Activated naive CD8-positive, alpha-beta T cell treated with anti-CD3 and anti-CD28 coated beads, Interleukin-2, amount 10 ng/mL, durations not matched to agents 7 days and 5 days (primary cell): ENCODE measurements around the gene PER2. TPM values are rescaled to one million over a fixed set of nuclear protein-coding genes. Genes with fewer than 3 reads are reported as not detected.

Experiments used
- ATAC-seq: fragments of 150-1000 bp; cut with Tn5 transposase; one replicate; pipeline ENCODE4 v1.10.0; 2021; ENCODE audit warnings: low read depth, moderate library complexity
- POLR2A ChIA-PET: fragments of 350-600 bp; sonication (Branson Sonifier 250); formaldehyde crosslinking; loops from one replicate; lab custom pipeline; 2021; ENCODE audit warnings: antibody characterized with exemption; lab: Charles Lee
- DNase-seq: peaks from one replicate; pipeline ENCODE4 v3.0.0; 2021
- H3K27ac Mint-ChIP-seq: one replicate; pipeline ENCODE4 v1.8.0; 2022; ENCODE audit warnings: mild to moderate bottlenecking, mixed read lengths
- H3K27me3 Mint-ChIP-seq: one replicate; pipeline ENCODE4 v1.8.0; 2022; ENCODE audit warnings: mild to moderate bottlenecking, moderate library complexity, mixed read lengths
- H3K36me3 Mint-ChIP-seq: one replicate; pipeline ENCODE4 v1.8.0; 2021; ENCODE audit warnings: mild to moderate bottlenecking, mixed read lengths
- H3K4me1 Mint-ChIP-seq: one replicate; pipeline ENCODE4 v1.8.0; 2021; ENCODE audit warnings: mixed read lengths
- H3K4me3 Mint-ChIP-seq: one replicate; pipeline ENCODE4 v1.8.0; 2022; ENCODE audit warnings: mild to moderate bottlenecking, moderate library complexity, mixed read lengths
- H3K9me3 Mint-ChIP-seq: one replicate; pipeline ENCODE4 v1.8.0; 2021; ENCODE audit warnings: mixed read lengths
- total RNA-seq, 2 experiments: library from RNA; stranded (reverse); gene quantifications; one replicate each; pipeline ENCODE4 v1.2.3, GENCODE V29; 2021

Gene PER2
- total RNA-seq, 2 experiments from 2014 or later = 13.0 to 13.7 TPM

- DNase-seq (peak; percentile 60), ATAC-seq (peak; percentile 38)
- Mint-ChIP-seq H3K27me3 (peaks cover 46% of the 10 kb centered on the region), H3K4me3 (peak overlapping the region; percentile 30), H3K9me3 (no peaks in the 10 kb centered on the region), H3K36me3 (peaks cover 1% of the 10 kb centered on the region), H3K4me1 (peaks cover 6% of the 10 kb centered on the region), H3K27ac (no peak overlapping the region)
- POLR2A ChIA-PET = interaction anchor here (0.6 kb wide), 1 partner anchor 36 kb away, joined by 3 read pairs; no protein-coding TSS in a partner anchor
Observed at GRCh38 chr2:238238766-238239542, 49.5 kb downstream of the PER2 start.

DNA sequence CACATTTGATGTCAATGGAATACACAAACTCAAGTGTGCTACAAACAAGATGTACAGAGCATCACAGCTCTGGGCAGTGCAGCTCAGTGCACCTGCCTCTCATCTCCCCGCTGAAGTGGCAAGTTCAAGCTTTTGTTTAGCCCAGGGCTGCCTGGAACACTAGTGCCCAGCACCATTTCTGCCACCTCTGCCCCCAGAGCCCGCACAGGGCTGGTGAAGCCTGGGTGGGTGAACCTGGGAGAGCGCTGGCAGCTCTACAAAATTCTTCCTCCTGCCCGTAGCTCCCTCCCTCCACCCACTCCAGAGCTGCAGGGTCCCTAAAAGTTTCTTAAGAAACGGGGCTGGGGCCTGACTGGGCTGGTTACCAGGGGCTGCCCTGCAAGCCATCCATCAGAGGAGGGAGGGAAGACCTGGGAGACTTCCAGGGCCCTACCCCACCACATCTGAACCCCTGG, 50.1 kb downstream of the PER2 start:
- POLR2A ChIA-PET = no interaction called here
- H3K27ac Mint-ChIP-seq = no peak overlapping the region
- peaks cover 50% of the 10 kb centered on the region for H3K27me3 Mint-ChIP-seq

GRCh38 chr2:238237431-238238135, 50.8 kb downstream of the PER2 start:
- Mint-ChIP-seq H3K36me3 (peaks cover 1% of the 10 kb centered on the region), H3K27me3 (peaks cover 56% of the 10 kb centered on the region), H3K9me3 (peaks cover 1% of the 10 kb centered on the region), H3K4me3 (no peak overlapping the region), H3K4me1 (peaks cover 6% of the 10 kb centered on the region), H3K27ac (no peak overlapping the region)
- DNase-seq (no peak), ATAC-seq (no peak)
- POLR2A ChIA-PET = no interaction called here

More for the DNA sequence above, 50.1 kb downstream of the PER2 start:
- H3K9me3 Mint-ChIP-seq = peaks cover 1% of the 10 kb centered on the region
- H3K4me3 Mint-ChIP-seq = peak overlapping the region; percentile 30
- DNase-seq = peak; percentile 34
- ATAC-seq = no peak
- peaks cover 1% of the 10 kb centered on the region for H3K36me3 Mint-ChIP-seq
- peaks cover 6% of the 10 kb centered on the region for H3K4me1 Mint-ChIP-seq

DNA sequence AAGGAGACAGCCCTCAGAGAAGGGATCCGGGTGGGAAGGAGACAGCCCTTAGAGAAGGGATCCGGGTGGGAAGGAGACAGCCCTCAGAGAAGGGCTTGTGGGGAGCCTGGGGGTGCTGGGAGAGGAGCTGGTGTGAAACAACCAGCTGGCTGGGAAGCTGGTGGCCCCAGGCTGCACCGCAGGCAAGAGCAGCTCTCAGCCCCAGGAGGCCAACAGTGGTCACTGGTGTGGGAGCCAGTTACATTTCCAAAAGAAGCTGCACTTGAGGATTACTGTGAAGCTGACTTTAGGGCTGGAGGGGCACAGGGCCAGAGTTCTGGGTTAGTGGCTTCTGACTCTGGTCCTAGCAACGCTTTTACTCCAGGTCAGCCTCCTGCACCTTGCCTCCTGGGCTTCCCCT, 51.8 kb downstream of the PER2 start:
- DNase-seq (no peak), ATAC-seq (no peak)
- Mint-ChIP-seq H3K36me3 (peaks cover 1% of the 10 kb centered on the region), H3K27ac (no peak overlapping the region), H3K4me1 (peaks cover 6% of the 10 kb centered on the region), H3K9me3 (peaks cover 5% of the 10 kb centered on the region), H3K27me3 (peaks cover 61% of the 10 kb centered on the region), H3K4me3 (no peak overlapping the region)
- POLR2A ChIA-PET = no interaction called here

GRCh38 chr2:238235856-238236255, 52.6 kb downstream of the PER2 start:
- ATAC-seq = no peak
- peaks cover 8% of the 10 kb centered on the region for H3K4me1 Mint-ChIP-seq

GRCh38 chr2:238235331-238235732, 53.1 kb downstream of the PER2 start:
- Mint-ChIP-seq H3K36me3 (peaks cover 1% of the 10 kb centered on the region), H3K4me1 (peaks cover 12% of the 10 kb centered on the region), H3K27ac (no peak overlapping the region), H3K27me3 (peaks cover 65% of the 10 kb centered on the region), H3K4me3 (peak overlapping the region; percentile 59), H3K9me3 (peaks cover 5% of the 10 kb centered on the region)
- no peak for ATAC-seq
- no peak for DNase-seq
- POLR2A ChIA-PET = no interaction called here

More at GRCh38 chr2:238235856-238236255, 52.6 kb downstream of the PER2 start:
- DNase-seq = no peak
- POLR2A ChIA-PET = no interaction called here
- Mint-ChIP-seq H3K27ac (no peak overlapping the region), H3K4me3 (no peak overlapping the region), H3K9me3 (peaks cover 5% of the 10 kb centered on the region), H3K36me3 (peaks cover 1% of the 10 kb centered on the region), H3K27me3 (peaks cover 62% of the 10 kb centered on the region)

DNA sequence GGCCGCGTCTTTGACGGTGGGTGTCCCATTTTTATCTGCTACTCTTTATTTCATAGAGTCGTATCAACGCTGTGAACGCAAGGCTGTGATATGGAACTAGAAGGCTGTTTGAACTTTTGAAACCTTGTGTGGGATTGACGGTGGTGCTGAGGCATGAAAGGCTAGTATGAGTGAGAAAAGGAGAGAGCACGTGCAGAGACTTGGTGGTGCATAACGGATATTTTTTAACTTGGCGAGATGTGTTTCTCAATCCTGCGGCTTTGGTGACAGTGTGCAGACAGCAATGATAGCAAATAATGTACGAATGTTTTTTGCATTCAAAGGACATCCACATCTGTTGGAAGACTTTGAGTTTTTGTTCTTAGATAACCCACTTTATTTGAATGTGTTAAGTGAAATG, 54.8 kb downstream of the PER2 start:
- Mint-ChIP-seq H3K9me3 (peaks cover 5% of the 10 kb centered on the region), H3K4me1 (peaks cover 11% of the 10 kb centered on the region), H3K4me3 (no peak overlapping the region), H3K36me3 (peaks cover 3% of the 10 kb centered on the region), H3K27ac (no peak overlapping the region), H3K27me3 (peaks cover 66% of the 10 kb centered on the region)
- no peak for DNase-seq
- no peak for ATAC-seq
- POLR2A ChIA-PET = interaction anchor here (0.7 kb wide), 1 partner anchor 224 kb away, joined by 3 read pairs; no protein-coding TSS in a partner anchor

DNA sequence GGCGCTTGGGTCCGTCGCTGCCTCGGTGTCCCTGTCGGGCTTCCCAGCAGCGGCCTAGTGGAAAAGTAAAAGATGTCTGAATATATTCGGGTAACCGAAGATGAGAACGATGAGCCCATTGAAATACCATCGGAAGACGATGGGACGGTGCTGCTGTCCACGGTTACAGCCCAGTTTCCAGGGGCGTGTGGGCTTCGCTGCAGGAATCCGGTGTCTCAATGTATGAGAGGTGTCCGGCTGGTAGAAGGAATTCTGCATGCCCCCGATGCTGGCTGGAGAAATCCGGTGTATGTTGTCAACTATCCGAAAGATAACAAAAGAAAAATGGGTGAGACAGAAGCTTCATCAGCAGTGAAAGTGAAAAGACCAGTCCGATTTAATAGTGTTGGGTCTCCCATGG, 56.6 kb downstream of the PER2 start:
- H3K4me3 Mint-ChIP-seq = peak overlapping the region; percentile 86
- POLR2A ChIA-PET = interaction anchor here (0.9 to 1.8 kb wide), 3 partner anchors 8 to 28 kb away, joined by 3 to 8 read pairs (median 6); partner anchors contain the start of genes HES6 and ILKAP
- peaks cover 3% of the 10 kb centered on the region for H3K36me3 Mint-ChIP-seq
- H3K9me3 Mint-ChIP-seq = peaks cover 5% of the 10 kb centered on the region
- no peak for DNase-seq
- H3K27ac Mint-ChIP-seq = no peak overlapping the region
- no peak for ATAC-seq
- peaks cover 16% of the 10 kb centered on the region for H3K4me1 Mint-ChIP-seq
- peaks cover 50% of the 10 kb centered on the region for H3K27me3 Mint-ChIP-seq

- H3K27me3 Mint-ChIP-seq = peaks cover 46% of the 10 kb centered on the region
- H3K9me3 Mint-ChIP-seq = peaks cover 5% of the 10 kb centered on the region
- peaks cover 3% of the 10 kb centered on the region for H3K36me3 Mint-ChIP-seq
- ATAC-seq = peak; percentile 89
- DNase-seq = peak; percentile 82
- POLR2A ChIA-PET = interaction anchor here (0.9 to 1.8 kb wide), 3 partner anchors 9 to 28 kb away, joined by 3 to 8 read pairs (median 6); partner anchors contain the start of genes HES6 and ILKAP
- H3K4me3 Mint-ChIP-seq = peak overlapping the region; percentile 86
- peak overlapping the region; percentile 61 for H3K27ac Mint-ChIP-seq
- H3K4me1 Mint-ChIP-seq = peaks cover 16% of the 10 kb centered on the region
Observed at GRCh38 chr2:238231251-238231793, 57.1 kb downstream of the PER2 start.

- POLR2A ChIA-PET = interaction anchor here (1.8 kb wide), 1 partner anchor 10 kb away, joined by 6 read pairs; the partner anchor contains the start of gene HES6
- Mint-ChIP-seq H3K4me1 (peaks cover 16% of the 10 kb centered on the region), H3K36me3 (peaks cover 3% of the 10 kb centered on the region), H3K9me3 (peaks cover 5% of the 10 kb centered on the region), H3K4me3 (peak overlapping the region; percentile 86), H3K27ac (peak overlapping the region; percentile 5), H3K27me3 (peaks cover 40% of the 10 kb centered on the region)
- DNase-seq (no peak), ATAC-seq (no peak)
Observed at GRCh38 chr2:238230699-238231098, 57.7 kb downstream of the PER2 start.

- peaks cover 12% of the 10 kb centered on the region for H3K4me1 Mint-ChIP-seq
- peaks cover 1% of the 10 kb centered on the region for H3K36me3 Mint-ChIP-seq
- no peak overlapping the region for H3K27ac Mint-ChIP-seq
- POLR2A ChIA-PET = no interaction called here
- H3K27me3 Mint-ChIP-seq = peaks cover 29% of the 10 kb centered on the region
- no peak for DNase-seq
- H3K9me3 Mint-ChIP-seq = peaks cover 5% of the 10 kb centered on the region
- H3K4me3 Mint-ChIP-seq = no peak overlapping the region
- ATAC-seq = no peak
Observed at GRCh38 chr2:238228700-238229099, 59.7 kb downstream of the PER2 start.

DNA sequence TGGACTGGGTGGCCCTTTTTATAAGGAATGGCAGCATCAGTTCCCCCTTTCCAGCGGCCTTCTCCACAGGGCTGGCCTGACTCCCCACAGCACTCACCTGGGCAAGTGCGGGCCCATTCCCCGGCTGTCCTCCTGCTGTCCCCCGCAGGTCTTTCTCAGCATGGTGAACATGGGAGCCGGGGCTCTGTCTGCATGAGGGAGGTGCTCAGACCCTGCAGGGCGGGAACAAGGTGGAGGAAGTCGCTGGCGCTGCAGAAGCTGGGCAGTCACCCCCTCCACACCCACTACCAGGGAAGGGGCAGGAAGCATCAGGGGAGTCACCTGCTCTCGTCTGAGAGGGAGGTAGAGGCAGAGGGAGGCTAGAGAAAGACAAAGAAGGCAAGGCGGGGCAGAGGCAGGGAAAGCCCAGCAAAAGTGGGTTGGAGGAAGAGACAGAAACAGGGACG, 60.8 kb downstream of the PER2 start:
- Mint-ChIP-seq H3K36me3 (peaks cover 1% of the 10 kb centered on the region), H3K4me3 (no peak overlapping the region), H3K27me3 (peaks cover 19% of the 10 kb centered on the region), H3K27ac (no peak overlapping the region), H3K4me1 (peaks cover 12% of the 10 kb centered on the region), H3K9me3 (peaks cover 4% of the 10 kb centered on the region)
- DNase-seq (no peak), ATAC-seq (no peak)
- POLR2A ChIA-PET = interaction anchor here (0.6 kb wide), 1 partner anchor 25 kb away, joined by 3 read pairs; no protein-coding TSS in a partner anchor
